NCI-H2171 (cell line): ENCODE results near the gene NFE2.
"Not testable (repeated sequence)": the region's sequence is repeated elsewhere in the genome, so short reads cannot be mapped to it uniquely, and the experiment has no call there.

ENCODE experiments used
- DNase-seq: peaks from one replicate; lab custom pipeline; 2025; lab: John Stamatoyannopoulos, UW

The NFE2 gene

DNA sequence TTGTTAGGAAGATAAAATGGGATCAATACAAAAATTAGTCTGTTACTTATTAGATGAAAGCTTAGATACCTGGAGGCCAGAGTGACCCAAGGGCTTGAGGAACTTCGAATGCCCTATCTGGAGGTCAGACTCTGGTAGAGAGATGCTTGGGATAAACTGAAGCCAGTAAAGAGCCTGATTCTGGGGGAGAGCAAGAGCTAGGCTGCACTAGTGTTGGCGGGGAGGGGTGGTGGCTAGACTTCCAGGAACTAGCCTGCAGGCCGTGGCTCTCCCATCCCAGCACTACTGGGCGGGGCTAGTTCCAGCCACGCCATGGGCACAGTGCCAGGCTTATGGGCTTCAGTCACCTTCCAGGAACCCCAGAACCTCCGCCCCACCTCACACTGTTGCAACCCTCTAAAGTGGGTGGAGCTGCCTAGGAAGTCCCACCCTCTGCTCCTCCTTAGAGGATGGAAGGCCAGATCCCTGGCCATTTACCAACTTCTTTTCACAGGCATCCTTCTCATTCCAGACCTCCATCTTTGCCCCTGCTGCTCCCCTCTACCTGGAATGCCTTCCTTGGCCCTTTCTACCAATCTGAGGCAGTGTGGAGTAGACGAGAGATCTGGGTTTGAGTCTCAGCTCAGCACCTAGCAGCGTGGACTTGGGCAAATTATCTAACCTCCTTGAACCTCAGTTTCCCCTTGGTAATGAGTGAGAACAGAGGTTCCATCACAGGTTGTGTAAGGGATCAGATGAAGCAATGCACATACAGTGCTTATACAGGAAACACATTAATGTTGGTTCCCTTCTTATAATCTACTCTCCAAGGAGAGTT, 6.3 kb upstream of the NFE2 start:
- DNase-seq = no peak

DNA sequence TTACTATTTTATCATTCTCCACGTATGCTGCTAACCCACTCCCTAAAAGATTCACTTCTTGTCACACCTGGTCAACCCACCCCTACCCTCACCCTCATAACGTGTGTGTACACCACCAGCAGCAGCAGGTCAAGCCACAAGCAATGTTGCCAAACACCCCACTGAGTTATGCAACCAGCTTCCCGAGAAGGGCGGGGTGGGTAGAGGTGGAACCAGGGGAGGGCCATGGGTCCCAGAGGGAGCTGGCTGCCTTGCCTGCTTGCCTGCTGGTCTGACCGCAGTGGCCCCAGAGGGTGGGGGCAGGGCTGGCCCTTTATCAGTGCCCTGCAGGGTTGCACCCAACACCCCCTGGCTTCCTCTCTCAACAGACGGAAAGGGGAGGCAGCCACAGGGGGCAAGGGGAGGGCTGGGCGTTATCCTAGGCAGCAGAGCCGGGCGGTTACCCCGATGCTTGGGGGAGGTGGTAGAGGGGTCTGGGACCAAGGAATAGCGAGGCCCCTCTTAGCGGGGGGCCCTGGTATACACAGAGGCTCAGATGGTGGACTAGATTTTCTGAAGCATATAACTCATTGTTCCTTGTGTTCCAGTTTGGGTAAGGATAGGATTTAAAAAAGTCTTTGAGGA, 3.5 kb upstream of the NFE2 start:
- DNase-seq = no peak

DNA sequence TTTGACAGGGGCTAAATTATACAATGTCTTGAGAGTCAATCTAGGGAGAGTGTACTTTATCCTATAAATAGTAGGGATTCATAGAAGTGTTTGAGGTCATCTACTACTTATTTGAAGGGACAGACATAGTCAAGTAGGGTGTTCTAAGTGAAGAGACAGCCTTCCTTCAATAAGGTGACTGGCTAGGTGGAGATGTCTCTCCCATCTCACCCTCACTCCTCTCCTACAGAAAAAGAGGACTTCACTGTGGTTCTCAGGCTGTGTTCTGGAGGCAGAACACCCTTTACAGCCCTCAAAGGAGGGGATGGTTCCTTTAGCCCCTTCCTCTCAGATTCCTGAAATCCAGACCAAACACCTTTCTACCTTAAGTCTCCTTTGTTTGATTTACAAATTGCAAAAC, 2.8 kb upstream of the NFE2 start:
- DNase-seq = no peak

DNA sequence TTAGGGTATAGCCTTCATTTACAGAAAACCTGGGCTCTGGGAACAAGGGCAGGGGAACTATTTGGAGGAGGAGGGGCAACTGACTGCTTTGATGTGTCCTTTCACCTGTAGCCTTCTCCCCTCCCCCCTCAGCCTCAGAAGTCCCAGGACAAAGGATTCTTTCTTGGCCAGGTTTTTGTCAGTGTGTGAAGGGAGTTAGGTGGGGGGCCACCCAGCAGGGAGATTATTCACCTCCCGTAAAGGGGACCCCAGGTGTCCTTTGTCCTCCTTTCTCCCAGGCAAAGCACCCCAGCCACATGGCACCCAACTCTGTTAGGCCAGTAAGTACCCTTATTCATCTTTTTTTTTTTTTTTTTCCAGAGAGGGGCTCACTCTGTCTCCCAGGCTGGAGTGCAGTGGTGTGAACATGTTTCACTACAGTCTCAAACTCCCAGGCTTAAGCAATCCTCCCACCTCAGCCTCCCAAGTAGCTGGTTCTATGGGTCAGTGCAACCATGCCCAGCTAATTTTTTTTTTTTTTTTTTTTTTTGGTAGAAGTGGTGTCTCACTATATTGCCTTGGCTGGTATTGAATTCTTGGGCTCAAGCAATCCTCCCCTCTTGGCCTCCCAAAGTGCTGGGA, 723 bp upstream of the NFE2 start:
- no peak for DNase-seq

DNA sequence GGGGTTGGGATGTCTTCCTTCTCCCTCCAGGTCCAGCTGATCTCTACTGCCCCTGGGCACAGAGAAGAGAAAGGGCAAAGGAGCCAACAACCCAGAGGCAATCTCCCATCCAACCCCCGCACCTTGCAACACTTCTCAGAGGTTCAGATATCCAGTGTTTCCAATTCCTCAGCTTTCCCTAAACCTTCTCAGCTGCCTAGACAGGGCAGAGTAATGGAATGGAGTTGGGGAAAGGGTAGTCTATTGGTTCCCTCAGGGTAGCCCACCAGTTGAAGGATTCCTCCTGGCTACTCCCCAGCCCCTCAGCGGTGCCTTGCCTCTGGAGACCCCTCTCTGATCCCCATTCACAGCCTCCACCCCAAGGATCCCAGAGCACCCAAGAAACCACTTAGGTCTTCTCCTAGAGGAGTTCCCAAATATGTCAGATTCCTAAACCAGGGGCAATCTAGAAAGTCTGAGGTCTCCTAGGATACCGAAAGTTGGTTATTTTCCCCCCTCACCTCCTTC, 537 bp downstream of the NFE2 start:
- no peak for DNase-seq

DNA sequence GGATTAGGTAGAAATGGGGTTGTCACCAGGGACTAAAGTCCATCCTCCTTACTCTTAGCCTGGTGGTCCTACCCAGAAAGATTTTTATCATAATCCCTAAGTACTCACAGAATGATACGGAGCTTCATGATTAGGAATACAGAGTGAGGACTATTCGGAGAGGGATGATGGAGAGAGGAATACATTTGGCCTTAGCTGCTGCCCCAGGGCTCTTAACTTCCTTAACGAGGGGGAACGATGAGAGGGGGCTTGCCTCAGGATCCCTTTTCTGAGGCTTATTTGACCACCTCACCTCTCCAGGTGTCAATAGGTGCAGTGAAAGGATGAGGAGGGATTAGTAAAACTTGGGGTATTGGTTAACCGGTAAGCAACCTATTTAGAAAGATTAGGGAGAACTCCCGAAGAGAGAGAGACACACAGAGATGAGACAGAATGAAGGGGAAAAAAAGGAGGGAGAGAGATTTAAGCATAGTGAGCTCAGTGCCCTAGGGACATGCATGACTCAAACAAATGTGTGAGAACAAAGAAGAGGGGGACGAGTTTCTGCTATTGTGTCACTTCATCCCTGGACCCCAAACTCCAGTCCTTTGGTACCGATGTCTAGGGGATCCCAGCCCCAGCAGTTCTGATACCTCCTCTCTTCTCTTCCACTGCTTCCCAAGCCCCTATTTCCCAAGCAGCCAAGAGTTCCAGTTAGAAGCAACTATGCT, 1.1 kb downstream of the NFE2 start:
- no peak for DNase-seq

DNA sequence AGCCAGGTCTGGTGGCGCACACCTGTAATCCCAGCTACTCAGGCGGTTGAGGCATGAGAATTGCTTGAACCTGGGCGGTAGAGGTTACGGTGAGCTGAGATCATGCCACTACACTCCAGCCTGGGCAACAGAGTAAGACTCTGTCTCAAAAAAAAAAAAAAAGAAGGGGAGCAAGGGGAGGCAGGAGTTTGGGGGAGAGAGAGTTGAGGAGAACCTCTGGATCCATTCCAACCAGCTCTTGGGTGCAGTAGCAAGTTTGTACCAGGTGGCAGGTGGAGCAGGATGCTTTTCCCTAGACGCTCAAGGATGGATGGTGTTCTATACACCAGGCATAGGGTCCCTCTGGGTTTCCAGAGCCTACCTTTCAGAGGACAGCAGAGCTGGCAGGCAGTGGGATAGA, 1.9 kb downstream of the NFE2 start:
- no peak for DNase-seq

DNA sequence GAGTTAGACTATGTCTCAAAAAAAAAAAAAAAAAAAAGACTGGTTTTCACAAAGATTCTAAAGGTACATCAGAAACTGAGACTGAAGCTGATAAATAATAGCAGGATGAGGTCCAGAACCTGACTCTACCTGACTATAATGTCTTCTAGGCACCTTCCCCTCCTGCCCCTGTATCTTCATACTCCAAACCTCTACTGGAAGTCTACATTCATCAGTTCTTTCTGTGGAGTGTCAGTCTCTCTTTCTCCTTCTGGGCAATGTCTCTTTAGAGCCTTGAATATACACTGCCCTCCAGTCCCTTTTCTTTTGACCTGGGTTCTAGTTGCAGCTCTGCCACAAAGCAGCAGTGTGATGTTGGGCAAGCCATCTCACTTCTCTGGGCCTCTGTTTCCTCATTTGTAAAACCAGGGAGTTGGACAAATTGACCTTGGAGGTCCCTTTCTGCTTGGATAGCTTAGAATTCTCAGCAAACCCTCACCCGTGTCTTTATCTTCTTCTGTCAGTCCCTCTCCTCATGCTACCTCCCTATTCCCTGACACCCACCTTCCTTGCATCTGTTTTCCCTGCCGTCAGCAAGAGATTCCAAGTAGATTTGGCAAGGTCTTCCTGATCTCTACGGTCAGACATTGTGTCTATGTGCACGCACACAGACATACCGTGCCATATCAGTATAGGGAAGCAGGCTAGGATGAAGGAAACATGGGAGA, 4.3 kb downstream of the NFE2 start:
- no peak for DNase-seq

DNA sequence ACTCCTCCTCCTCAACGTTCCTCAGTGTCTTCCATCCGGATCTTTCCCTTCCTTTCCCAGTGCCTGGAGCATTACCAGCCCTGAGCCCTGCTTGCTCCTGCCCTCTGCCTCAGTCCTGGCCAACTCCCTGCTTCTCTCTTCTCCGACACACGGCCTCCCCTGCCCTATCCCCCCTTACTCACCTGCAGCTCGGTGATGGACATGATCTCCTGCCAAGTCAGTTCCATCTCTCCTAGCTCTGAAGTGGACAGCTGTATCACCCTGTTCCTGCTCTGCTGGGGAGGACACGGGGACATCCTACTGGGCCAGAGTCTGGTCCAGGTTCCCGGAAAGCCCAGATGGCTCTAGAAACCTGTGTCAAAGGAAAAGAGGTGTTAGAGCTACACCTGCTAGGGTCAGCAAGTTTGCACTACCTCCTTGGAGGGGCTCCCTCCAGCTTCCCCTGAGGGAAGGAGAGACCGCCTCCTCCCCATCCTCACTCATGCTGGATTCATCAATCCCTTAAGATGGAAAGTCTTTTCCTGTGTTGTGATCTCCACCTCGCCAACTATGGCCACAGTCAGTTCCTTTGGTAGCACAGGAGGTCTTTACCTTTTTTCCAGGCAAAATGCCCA, 5.8 kb downstream of the NFE2 start:
- DNase-seq = no peak

DNA sequence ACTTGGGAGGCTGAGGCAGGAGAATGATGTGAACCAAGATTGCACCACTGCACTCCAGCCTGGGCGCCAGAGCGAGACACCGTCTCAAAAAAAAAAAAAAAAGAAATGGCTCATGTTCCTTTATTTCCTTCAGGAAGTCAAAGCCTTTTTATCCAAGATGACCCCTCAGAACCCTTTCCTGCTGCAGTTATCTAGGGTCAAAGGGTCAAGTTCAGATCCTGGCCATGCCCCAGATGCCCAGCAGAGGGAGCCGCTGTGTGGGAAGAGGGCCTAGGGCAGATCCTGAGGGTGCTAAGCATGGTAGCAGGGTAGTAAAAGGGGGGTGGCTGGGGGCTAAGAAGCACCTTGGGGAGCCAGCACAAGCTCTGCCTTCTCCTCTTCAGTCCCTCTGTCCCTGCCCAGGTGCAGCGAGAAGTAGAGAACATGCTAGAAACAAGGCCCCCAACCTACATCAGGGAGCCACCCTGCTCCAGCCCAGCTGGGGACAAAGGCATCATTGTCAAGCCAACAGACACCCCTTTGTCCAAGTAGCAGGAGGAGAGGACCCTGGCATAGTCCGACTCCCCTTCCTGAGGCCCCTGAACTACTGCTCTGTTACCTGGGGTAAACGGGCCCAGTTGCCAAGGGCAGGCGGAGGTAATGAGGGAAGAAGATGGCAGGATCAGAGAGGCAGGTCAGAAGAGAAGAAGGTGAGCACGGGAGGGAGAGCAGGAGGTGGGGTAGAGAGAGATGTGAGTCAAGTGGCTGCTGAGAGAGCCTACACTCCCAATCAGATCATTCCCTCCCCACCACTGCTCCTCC, 6.5 kb downstream of the NFE2 start:
- DNase-seq = no peak

DNA sequence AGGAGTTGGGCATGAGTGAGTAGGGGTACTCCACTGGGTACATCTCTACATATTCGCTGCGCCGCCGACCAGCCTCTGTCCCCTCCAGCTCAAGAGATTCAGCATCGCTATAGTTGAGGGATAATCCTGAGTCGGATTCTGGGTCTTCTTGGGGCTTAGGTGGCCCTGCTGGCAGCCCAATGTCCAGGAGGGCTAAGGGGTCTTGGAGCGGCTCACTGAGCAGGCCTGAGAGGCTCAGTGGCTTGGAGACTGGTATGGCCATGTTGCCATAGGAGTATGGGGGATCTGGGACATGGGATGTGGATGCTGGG, 7.9 kb downstream of the NFE2 start:
- no peak for DNase-seq

DNA sequence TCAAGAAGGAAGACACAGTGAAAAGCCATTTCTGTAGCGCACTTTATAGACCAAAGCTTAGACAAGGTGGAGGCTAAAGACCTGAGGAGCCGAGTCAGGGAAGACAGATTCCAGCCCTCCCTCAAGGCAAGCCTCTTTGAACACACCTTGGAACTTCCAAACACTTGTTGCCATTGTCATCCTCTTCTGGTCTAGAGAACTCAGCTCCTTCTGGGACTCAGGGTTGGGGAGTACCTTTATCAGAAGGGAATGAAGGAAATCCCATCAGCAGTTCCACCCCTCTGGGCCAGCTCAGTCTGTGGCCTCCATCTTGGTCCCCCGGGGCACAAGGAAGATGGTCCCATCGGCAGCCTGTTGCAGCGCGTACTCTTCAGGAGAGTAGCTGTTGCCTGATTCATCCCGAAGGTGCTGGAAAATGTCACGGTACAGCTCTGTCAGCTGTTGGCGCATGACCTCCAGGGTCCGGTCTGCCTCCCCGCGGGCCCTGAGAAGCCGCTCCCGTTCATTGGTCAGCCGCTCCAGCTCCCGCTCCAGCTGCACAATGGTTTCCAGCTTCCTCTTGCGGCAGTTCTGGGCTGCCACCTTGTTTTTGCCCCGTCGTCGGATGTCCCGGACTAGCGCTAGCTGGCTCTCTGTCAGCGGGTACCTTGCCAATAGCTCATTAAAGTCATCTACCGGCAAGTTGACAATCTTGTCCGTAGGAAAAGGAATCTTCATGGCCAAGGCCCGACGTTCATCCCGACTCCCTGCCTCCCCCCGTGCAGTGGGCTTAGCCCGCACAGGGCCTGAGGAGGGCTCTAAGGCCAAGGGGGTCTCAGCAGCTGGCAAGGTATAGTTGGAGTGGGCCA, 8.5 kb downstream of the NFE2 start:
- DNase-seq = no peak

DNA sequence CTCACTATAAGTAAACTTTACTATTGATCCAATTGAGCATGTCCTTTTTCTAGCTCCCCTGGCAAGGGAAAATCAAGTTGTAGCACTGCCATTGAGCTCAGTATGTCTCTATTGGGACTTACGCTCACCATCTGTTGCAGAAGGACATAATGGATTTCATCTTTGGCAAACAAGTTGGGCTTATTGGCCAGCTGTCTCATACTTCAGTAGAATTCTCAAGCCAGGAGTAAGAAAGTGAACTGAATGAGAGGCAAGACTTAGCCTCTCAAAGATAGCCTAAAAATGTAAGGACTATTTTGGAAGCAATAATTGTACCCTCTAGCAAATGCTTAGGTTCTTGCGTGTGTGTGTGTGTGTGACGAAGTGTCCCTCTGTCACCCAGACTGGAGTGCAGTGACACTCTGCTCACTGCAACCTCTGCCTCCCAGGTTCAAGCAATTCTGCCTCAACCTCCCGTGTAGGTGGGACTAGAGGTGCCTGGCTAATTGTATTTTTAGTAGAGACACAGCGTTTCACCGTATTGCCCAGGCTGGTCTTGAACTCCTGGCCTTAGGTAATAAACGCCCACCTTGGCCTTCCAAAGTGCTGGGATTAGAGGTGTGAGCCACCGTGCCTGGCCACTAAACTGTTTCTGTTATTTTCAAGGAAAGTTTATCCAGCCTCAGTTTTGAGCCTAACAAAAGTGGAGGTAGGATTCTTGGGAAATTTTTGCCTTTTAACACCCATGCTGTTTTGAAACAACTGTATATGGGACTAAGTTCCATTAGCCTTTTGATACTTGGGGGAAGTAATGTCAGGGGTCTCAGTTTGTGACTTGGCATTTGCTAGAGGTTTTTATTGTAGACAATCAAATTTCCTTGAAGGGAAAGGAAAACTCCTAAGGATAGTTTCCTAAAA, 13.3 kb downstream of the NFE2 start:
- DNase-seq = peak; percentile 38

DNA sequence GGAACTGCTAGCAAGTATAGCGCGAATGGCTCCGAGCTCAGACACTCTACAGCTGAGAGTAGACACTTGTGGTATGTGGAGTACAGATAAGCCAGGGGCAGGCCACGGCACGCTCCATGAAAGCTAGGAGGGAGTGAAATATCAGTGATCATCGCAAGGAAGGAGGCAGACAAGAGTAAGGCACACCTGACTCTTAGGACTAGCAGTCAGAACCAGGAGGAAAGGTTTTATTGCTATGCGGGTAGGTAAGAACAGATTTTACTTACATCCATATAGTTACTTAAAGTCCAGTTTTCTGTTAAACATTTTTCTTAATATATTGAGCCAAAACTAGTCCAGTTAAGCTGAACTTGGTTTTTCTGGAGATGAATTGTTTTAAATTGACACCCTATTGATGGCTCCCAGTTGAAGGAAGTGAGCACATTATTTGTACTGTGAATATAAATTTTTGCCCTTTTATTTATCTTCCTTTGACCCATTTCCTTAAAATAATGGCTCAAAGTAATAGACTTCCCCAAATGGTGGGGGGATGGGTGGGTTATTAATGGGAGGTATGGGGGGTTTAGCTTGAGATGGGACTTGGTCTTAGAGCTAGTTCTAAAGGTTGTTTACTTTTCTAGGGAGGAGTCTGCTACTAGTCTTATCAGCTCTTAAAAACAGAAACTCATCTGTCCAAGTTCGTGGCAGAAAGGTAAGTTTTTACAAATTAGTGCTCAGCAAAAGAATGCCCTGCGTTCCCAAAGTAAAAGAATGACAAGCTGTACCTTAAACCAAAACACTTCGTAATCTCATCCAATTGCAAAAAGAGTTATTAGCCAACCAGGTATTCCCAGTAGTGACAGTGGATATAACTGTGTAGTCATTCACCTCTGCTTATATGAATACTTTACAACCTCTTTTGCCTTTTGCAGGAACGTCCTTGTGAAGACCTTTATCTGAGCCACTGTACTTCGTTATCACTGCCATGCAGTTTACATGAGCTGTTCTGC, 14.5 kb downstream of the NFE2 start:
- no peak for DNase-seq

DNA sequence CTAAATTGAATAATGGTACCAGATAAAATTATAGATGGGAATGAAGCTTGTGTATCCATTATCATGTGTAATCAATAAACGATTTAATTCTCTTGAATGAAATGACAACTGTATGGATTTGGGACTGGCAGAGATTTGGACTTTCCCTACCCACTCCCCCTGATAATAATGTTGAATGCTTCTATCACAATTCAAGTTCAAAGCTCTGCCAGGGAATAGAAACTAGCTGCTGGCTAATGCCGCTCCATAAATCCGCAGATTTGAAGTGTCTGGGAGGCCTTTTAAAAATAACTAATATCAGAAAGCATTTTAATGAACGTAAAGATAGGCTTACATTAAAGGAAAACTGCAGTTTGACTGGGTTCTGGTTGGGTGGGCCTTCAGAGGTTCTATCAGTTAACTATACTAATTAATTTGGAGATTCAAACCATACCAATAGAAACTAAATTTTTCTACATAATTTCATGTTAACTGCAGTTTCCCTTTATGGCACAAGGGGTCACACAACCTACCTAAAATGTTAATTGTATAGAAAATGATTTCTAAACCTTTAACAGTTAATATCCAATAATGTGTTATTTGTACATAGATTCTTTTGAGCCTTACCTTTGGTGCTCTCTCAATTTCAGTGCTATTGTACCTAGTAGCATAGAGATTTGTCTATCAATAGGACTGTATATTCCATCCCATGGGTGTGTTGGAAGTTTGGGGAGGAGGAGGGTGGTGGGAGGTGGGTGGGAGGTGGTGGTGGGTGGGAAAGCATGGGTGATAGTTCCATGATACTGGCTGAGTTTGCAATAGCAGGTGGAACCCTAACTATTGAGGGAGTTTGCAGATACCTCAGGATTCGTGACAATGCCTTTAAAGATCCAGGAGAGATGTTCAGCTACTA, 15.4 kb downstream of the NFE2 start:
- no peak for DNase-seq

DNA sequence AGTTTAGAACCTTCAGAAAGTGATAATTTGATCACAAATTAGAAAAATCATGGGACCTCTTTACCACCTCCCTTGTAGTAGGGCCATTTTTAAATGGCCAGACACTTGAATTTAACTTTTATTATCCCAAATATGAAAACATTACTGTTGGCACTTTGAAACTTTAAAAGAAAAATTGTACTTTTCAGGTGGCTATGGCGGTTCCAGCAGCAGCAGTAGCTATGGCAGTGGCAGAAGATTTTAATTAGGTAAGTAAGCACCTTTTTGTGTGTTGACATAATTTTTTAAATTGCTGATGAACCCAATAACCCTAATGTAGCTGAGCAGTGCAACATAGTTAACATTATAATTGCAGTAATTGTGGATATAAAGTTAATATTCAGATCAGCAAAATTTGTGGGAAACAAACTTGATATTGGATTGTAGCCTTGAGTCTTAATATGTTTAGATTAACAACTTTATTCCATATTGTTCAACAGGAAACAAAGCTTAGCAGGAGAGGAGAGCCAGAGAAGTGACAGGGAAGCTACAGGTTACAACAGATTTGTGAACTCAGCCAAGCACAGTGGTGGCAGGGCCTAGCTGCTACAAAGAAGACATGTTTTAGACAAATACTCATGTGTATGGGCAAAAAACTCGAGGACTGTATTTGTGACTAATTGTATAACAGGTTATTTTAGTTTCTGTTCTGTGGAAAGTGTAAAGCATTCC, 16.6 kb downstream of the NFE2 start:
- DNase-seq = not testable (repeated sequence)
